HEK293 (cell line): ENCODE measurements around the gene TNC.

ENCODE experiments used
- CTCF ChIA-PET: fragments of 350-600 bp; formaldehyde crosslinking; extraction: SDS; loops from one replicate; lab custom pipeline; 2021; ENCODE audit warnings: antibody characterized with exemption; lab: Yijun Ruan, JAX
- POLR2A ChIA-PET: fragments of 300-600 bp; formaldehyde crosslinking; extraction: SDS; loops from one replicate; lab custom pipeline; 2020; ENCODE audit warnings: antibody characterized with exemption, inconsistent platforms; lab: Yijun Ruan, JAX
- H3K27ac ChIP-seq: fragments of 200-500 bp; sonication (Bioruptor generic); 2 replicates; pipeline ENCODE4 v1.5.1; 2014; ENCODE audit warnings: low read depth, low read length, control low read depth, inconsistent platforms; ENCODE audit errors: extremely low read depth
- H3K36me3 ChIP-seq, 2 experiments: fragments of 200-500 bp in 1 of 2; sonication (Bioruptor generic) in 1 of 2; 1 replicate in 1 of 2; 2 replicates in 1 of 2; pipeline ENCODE4 v1.5.1; 2014 to 2017; ENCODE audit warnings: inconsistent platforms in 2 of 2, low read length in 2 of 2; ENCODE audit not compliant: control insufficient read depth in 2 of 2, insufficient read depth in 1 of 2
- H3K4me1 ChIP-seq: fragments of 200-500 bp; sonication (Bioruptor generic); 2 replicates; pipeline ENCODE4 v1.5.1; 2014; ENCODE audit warnings: mild to moderate bottlenecking, low read length, inconsistent platforms; ENCODE audit not compliant: control insufficient read depth, insufficient read depth
- H3K4me3 ChIP-seq: 2 replicates; pipeline ENCODE4 v1.5.1; 2011; ENCODE audit warnings: low read depth, mild to moderate bottlenecking, control low read depth, low read length, moderate library complexity
- H3K9me3 ChIP-seq: fragments of 200-500 bp; sonication (Bioruptor generic); 2 replicates; pipeline ENCODE4 v1.5.1; 2014; ENCODE audit warnings: low read depth, low read length, inconsistent platforms; ENCODE audit not compliant: control insufficient read depth, insufficient read depth
- HOXD13 ChIP-seq: sonication (generic); formaldehyde crosslinking; IDR thresholded peaks from 2 replicates; pipeline ENCODE4 v1.8.0; 2022; ENCODE audit warnings: missing genetic modification reagents, borderline replicate concordance
- PRDM1 ChIP-seq: fragments of 450-650 bp; formaldehyde crosslinking; IDR thresholded peaks from 2 replicates; pipeline ENCODE4; 2016; ENCODE audit warnings: missing biosample characterization, missing genetic modification characterization
- ZNF266 ChIP-seq: fragments of 450-650 bp; formaldehyde crosslinking; IDR thresholded peaks from 2 replicates; pipeline ENCODE4 v1.5.1; 2016; ENCODE audit warnings: missing biosample characterization, missing genetic modification characterization, low read depth
- ZNF558 ChIP-seq: fragments of 450-650 bp; formaldehyde crosslinking; IDR thresholded peaks from 2 replicates; pipeline ENCODE4 v1.5.1; 2016; ENCODE audit warnings: missing biosample characterization, missing genetic modification characterization
- ZNF571 ChIP-seq: fragments of 450-650 bp; formaldehyde crosslinking; IDR thresholded peaks from 2 replicates; pipeline ENCODE4 v1.5.0; 2017; ENCODE audit warnings: missing biosample characterization, missing genetic modification characterization
- ZNF585B ChIP-seq: fragments of 450-650 bp; formaldehyde crosslinking; IDR thresholded peaks from 2 replicates; pipeline ENCODE4 v1.5.1; 2016; ENCODE audit warnings: missing biosample characterization, missing genetic modification characterization
- ZNF624 ChIP-seq: fragments of 450-650 bp; formaldehyde crosslinking; IDR thresholded peaks from 2 replicates; pipeline ENCODE4 v1.5.1; 2017; ENCODE audit warnings: missing biosample characterization, missing genetic modification characterization
- TF ChIP-seq, protein P1 (sequence below): fragments of 450-650 bp; formaldehyde crosslinking; IDR thresholded peaks from 2 replicates; pipeline ENCODE4 v1.5.1; 2016; ENCODE audit warnings: missing biosample characterization, missing genetic modification characterization
- TF ChIP-seq, protein P2 (sequence below): fragments of 450-650 bp; formaldehyde crosslinking; IDR thresholded peaks from 2 replicates; pipeline ENCODE4 v1.5.1; 2016; ENCODE audit warnings: missing biosample characterization, missing genetic modification characterization
- TF ChIP-seq, protein P3 (sequence below): fragments of 450-650 bp; formaldehyde crosslinking; IDR thresholded peaks from 2 replicates; pipeline ENCODE4 v1.5.1; 2016; ENCODE audit warnings: missing biosample characterization, missing genetic modification characterization
- TF ChIP-seq, protein P4 (sequence below): fragments of 450-650 bp; formaldehyde crosslinking; IDR thresholded peaks from 2 replicates; pipeline ENCODE4 v1.5.1; 2016; ENCODE audit warnings: missing biosample characterization, missing genetic modification characterization
- TF ChIP-seq, protein P5 (sequence below): fragments of 450-650 bp; formaldehyde crosslinking; IDR thresholded peaks from 2 replicates; pipeline ENCODE4 v1.5.1; 2016; ENCODE audit warnings: missing biosample characterization, missing genetic modification characterization
- TF ChIP-seq, protein P6 (sequence below): fragments of 450-650 bp; formaldehyde crosslinking; IDR thresholded peaks from 2 replicates; pipeline ENCODE4 v1.5.1; 2016; ENCODE audit warnings: missing biosample characterization, missing genetic modification characterization
- TF ChIP-seq, protein P7 (sequence below): fragments of 450-650 bp; formaldehyde crosslinking; IDR thresholded peaks from 2 replicates; pipeline ENCODE4 v1.5.1; 2017; ENCODE audit warnings: missing biosample characterization, missing genetic modification characterization

TNC gene

DNA sequence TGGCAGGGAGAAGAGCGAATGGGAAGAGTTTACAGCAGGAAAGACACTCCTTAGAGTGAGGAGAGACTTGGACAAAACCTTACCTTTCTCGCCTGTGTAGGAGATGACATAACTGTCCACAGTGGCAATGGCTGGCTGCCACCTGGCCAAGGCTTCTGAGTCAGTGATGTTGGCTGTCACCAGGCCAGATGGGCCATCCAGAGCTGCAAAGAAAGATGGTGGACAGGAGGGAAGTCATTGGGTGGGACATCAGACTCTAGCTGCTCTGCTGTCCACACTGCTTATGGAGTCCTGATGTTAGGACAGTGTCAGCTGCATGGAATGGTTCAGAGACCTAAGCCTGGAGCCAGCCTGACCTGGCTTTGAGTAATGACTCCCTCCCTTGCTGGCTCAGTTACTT, 79.8 kb downstream of the TNC start (continued):
- TF ChIP-seq PRDM1 (tag by site-specific recombination): no peak
- no peak for TF ChIP-seq ZNF571 (tag by site-specific recombination)
- TF ChIP-seq, all 188 proteins: peak for 0

DNA sequence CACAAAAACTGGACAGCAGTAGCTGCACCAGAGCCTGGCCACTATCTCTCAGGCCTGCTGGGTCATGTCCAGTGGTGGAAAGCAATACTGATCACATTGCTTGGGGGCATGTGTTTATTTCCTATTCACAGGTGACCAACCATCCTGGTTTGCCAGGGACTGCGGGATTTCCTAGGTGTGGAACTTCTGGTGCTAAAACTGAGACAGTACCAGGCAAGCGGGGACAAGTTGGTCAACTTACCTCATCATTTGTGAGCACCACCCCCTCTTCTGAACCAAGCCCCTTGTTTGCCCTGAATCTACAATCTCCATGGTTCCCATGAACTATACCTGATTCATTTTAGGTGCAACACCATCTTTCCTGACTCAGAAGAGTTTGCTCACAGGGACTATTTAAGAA, 81.3 kb downstream of the TNC start:
- Histone ChIP-seq H3K4me1 (no peaks in the 10 kb centered on the region), H3K9me3 (no peaks in the 10 kb centered on the region), H3K27ac (no peak overlapping the region), H3K36me3 (no peaks in the 10 kb centered on the region), H3K4me3 (no peak overlapping the region)
- ChIA-PET POLR2A (interaction anchor here (1.4 kb wide), 1 partner anchor 82 kb away, joined by 3 read pairs; the partner anchor contains the start of gene TNC), CTCF (no interaction called here)
- TF ChIP-seq, protein P1, sequence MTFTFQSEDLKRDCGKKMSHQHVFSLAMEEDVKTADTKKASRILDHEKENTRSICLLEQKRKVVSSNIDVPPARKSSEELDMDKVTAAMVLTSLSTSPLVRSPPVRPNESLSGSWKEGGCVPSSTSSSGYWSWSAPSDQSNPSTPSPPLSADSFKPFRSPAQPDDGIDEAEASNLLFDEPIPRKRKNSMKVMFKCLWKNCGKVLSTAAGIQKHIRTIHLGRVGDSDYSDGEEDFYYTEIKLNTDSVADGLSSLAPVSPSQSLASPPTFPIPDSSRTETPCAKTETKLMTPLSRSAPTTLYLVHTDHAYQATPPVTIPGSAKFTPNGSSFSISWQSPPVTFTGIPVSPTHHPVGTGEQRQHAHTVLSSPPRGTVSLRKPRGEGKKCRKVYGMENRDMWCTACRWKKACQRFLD (tag by site-specific recombination): no peak
- TF ChIP-seq, protein P2, sequence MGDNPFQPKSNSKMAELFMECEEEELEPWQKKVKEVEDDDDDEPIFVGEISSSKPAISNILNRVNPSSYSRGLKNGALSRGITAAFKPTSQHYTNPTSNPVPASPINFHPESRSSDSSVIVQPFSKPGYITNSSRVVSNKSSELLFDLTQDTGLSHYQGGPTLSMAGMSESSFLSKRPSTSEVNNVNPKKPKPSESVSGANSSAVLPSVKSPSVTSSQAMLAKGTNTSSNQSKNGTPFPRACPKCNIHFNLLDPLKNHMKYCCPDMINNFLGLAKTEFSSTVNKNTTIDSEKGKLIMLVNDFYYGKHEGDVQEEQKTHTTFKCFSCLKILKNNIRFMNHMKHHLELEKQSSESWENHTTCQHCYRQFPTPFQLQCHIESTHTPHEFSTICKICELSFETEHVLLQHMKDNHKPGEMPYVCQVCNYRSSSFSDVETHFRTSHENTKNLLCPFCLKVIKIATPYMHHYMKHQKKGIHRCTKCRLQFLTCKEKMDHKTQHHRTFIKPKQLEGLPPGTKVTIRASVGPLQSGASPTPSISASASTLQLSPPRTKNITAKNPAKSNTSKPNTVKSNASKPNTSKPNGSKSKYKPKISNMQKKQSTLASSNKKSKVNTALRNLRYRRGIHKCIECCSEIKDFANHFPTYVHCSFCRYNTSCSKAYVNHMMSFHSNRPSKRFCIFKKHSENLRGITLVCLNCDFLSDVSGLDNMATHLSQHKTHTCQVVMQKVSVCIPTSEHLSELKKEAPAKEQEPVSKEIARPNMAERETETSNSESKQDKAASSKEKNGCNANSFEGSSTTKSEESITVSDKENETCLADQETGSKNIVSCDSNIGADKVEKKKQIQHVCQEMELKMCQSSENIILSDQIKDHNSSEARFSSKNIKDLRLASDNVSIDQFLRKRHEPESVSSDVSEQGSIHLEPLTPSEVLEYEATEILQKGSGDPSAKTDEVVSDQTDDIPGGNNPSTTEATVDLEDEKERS (tag by site-specific recombination): no peak
- TF ChIP-seq, protein P3, sequence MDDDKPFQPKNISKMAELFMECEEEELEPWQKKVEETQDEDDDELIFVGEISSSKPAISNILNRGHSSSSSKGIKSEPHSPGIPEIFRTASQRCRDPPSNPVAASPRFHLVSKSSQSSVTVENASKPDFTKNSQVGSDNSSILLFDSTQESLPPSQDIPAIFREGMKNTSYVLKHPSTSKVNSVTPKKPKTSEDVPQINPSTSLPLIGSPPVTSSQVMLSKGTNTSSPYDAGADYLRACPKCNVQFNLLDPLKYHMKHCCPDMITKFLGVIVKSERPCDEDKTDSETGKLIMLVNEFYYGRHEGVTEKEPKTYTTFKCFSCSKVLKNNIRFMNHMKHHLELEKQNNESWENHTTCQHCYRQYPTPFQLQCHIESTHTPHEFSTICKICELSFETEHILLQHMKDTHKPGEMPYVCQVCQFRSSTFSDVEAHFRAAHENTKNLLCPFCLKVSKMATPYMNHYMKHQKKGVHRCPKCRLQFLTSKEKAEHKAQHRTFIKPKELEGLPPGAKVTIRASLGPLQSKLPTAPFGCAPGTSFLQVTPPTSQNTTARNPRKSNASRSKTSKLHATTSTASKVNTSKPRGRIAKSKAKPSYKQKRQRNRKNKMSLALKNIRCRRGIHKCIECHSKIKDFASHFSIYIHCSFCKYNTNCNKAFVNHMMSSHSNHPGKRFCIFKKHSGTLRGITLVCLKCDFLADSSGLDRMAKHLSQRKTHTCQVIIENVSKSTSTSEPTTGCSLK (tag by site-specific recombination): no peak
- no peak for TF ChIP-seq ZNF624 (tag by site-specific recombination)

DNA sequence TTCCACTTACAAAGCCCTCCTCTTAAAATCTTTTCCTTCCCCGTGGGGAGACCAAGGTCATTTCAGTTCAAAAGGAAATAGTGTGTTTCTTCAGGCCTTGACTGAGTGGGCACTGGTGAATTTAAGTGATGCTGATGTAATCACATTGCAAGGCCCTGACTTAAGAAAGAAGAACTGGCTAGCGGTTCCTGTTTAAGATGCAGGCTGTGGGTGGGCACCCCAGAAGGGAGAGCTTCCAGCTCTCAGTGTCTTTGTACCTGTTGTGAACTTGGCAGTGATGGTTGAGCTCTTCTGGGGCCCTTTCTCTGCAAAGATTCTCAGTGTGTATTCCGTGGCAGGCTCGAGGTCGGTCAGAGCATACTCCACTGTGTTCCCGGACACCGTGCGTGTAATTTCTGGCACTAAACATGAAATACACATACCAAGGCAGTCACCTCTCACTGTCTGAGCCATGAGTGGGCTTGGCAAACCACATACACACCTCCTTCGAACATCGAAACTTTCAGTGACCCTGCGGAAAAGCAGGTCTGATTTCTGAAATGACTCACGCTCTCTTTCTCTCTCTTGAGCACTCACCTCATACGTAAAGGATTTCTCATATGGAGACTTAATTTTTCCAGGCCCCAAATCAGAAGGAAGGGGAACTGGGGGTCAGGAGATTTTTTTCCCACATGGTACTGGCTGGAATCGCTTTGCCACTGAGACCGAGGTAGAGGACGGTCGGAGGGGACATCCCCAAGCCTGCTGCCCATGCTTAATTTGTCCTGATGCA, 81.9 kb downstream of the TNC start:
- ChIA-PET POLR2A (no interaction called here), CTCF (interaction anchor here (1.3 kb wide), 1 partner anchor 355 kb away, joined by 3 read pairs; no protein-coding TSS in a partner anchor)
- no peaks in the 10 kb centered on the region for H3K4me1 ChIP-seq
- H3K9me3 ChIP-seq: no peaks in the 10 kb centered on the region
- H3K4me3 ChIP-seq: no peak overlapping the region
- no peak overlapping the region for H3K27ac ChIP-seq
- no peaks in the 10 kb centered on the region for H3K36me3 ChIP-seq
- TF ChIP-seq, protein P4, sequence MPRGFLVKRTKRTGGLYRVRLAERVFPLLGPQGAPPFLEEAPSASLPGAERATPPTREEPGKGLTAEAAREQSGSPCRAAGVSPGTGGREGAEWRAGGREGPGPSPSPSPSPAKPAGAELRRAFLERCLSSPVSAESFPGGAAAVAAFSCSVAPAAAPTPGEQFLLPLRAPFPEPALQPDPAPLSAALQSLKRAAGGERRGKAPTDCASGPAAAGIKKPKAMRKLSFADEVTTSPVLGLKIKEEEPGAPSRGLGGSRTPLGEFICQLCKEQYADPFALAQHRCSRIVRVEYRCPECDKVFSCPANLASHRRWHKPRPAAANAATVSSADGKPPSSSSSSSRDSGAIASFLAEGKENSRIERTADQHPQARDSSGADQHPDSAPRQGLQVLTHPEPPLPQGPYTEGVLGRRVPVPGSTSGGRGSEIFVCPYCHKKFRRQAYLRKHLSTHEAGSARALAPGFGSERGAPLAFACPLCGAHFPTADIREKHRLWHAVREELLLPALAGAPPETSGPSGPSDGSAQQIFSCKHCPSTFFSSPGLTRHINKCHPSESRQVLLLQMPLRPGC: no peak
- TF ChIP-seq, protein P5, sequence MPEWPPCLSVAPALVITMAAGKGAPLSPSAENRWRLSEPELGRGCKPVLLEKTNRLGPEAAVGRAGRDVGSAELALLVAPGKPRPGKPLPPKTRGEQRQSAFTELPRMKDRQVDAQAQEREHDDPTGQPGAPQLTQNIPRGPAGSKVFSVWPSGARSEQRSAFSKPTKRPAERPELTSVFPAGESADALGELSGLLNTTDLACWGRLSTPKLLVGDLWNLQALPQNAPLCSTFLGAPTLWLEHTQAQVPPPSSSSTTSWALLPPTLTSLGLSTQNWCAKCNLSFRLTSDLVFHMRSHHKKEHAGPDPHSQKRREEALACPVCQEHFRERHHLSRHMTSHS (tag by site-specific recombination): no peak
- TF ChIP-seq, protein P6, sequence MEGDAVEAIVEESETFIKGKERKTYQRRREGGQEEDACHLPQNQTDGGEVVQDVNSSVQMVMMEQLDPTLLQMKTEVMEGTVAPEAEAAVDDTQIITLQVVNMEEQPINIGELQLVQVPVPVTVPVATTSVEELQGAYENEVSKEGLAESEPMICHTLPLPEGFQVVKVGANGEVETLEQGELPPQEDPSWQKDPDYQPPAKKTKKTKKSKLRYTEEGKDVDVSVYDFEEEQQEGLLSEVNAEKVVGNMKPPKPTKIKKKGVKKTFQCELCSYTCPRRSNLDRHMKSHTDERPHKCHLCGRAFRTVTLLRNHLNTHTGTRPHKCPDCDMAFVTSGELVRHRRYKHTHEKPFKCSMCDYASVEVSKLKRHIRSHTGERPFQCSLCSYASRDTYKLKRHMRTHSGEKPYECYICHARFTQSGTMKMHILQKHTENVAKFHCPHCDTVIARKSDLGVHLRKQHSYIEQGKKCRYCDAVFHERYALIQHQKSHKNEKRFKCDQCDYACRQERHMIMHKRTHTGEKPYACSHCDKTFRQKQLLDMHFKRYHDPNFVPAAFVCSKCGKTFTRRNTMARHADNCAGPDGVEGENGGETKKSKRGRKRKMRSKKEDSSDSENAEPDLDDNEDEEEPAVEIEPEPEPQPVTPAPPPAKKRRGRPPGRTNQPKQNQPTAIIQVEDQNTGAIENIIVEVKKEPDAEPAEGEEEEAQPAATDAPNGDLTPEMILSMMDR: no peak
- TF ChIP-seq ZNF585B (tag by site-specific recombination) (no peak), HOXD13 (no peak), ZNF558 (no peak), ZNF266 (tag by site-specific recombination) (no peak)
- TF ChIP-seq, protein P7, sequence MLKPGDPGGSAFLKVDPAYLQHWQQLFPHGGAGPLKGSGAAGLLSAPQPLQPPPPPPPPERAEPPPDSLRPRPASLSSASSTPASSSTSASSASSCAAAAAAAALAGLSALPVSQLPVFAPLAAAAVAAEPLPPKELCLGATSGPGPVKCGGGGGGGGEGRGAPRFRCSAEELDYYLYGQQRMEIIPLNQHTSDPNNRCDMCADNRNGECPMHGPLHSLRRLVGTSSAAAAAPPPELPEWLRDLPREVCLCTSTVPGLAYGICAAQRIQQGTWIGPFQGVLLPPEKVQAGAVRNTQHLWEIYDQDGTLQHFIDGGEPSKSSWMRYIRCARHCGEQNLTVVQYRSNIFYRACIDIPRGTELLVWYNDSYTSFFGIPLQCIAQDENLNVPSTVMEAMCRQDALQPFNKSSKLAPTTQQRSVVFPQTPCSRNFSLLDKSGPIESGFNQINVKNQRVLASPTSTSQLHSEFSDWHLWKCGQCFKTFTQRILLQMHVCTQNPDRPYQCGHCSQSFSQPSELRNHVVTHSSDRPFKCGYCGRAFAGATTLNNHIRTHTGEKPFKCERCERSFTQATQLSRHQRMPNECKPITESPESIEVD: no peak
- TF ChIP-seq, protein P1 (tag by site-specific recombination): no peak
